ENCODE data around the gene CAMK2B. TPM values are rescaled to one million over a fixed set of nuclear protein-coding genes. Genes with fewer than 3 reads are reported as not detected.

The CAMK2B gene
- total RNA-seq, 1 experiment from 2014 or later = not detected

GRCh38 chr7:44251269-44251668 is 74.1 kb downstream of the CAMK2B start:
- intact Hi-C loops (cut with micrococcal nuclease; ENCODE audit: unreplicated experiment) = no loop called here
- TF ChIP-seq, protein P1, sequence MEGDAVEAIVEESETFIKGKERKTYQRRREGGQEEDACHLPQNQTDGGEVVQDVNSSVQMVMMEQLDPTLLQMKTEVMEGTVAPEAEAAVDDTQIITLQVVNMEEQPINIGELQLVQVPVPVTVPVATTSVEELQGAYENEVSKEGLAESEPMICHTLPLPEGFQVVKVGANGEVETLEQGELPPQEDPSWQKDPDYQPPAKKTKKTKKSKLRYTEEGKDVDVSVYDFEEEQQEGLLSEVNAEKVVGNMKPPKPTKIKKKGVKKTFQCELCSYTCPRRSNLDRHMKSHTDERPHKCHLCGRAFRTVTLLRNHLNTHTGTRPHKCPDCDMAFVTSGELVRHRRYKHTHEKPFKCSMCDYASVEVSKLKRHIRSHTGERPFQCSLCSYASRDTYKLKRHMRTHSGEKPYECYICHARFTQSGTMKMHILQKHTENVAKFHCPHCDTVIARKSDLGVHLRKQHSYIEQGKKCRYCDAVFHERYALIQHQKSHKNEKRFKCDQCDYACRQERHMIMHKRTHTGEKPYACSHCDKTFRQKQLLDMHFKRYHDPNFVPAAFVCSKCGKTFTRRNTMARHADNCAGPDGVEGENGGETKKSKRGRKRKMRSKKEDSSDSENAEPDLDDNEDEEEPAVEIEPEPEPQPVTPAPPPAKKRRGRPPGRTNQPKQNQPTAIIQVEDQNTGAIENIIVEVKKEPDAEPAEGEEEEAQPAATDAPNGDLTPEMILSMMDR (IDR thresholded peaks at IDR 0.05; ENCODE audit: unreplicated experiment) = no peak
- Mint-ChIP-seq H3K4me3 (ENCODE audit: low read depth, unreplicated experiment) (no peak overlapping the region), H3K36me3 (ENCODE audit: insufficient read depth, unreplicated experiment) (no peaks in the 10 kb centered on the region), H3K27me3 (ENCODE audit: unreplicated experiment) (peaks cover 56% of the 10 kb centered on the region), H3K4me1 (ENCODE audit: low read depth, unreplicated experiment) (peaks cover 5% of the 10 kb centered on the region), H3K27ac (ENCODE audit: unreplicated experiment) (no peak overlapping the region), H3K9me3 (ENCODE audit: low read depth, unreplicated experiment) (no peaks in the 10 kb centered on the region)
- no TSS peak for BruUV-seq (replicated peaks)
- CTCF ChIA-PET = no interaction called here
- no peak for DNase-seq

- no peak overlapping the region for H3K4me3 Mint-ChIP-seq (ENCODE audit: low read depth, unreplicated experiment)
- CTCF ChIA-PET = no interaction called here
- no TSS peak for BruUV-seq (replicated peaks)
Measured at GRCh38 chr7:44249639-44250234, 75.7 kb downstream of the CAMK2B start.

GRCh38 chr7:44247868-44248651 is 77.3 kb downstream of the CAMK2B start:
- H3K27me3 Mint-ChIP-seq (ENCODE audit: unreplicated experiment) = peaks cover 58% of the 10 kb centered on the region
- no peak for DNase-seq
- CTCF ChIA-PET = no interaction called here
- no peak overlapping the region for H3K27ac Mint-ChIP-seq (ENCODE audit: unreplicated experiment)
- no TSS peak for BruUV-seq (replicated peaks)
- TF ChIP-seq, protein P1 (IDR thresholded peaks at IDR 0.05; ENCODE audit: unreplicated experiment) = no peak
- H3K4me3 Mint-ChIP-seq (ENCODE audit: low read depth, unreplicated experiment) = no peak overlapping the region
- no peaks in the 10 kb centered on the region for H3K4me1 Mint-ChIP-seq (ENCODE audit: low read depth, unreplicated experiment)
- intact Hi-C loops (cut with micrococcal nuclease; ENCODE audit: unreplicated experiment) = loop anchor here (10.0 kb wide), 1 partner anchor 127 kb away; no protein-coding TSS in a partner anchor
- no peaks in the 10 kb centered on the region for H3K36me3 Mint-ChIP-seq (ENCODE audit: insufficient read depth, unreplicated experiment)
- no peaks in the 10 kb centered on the region for H3K9me3 Mint-ChIP-seq (ENCODE audit: low read depth, unreplicated experiment)

More at GRCh38 chr7:44249639-44250234, 75.7 kb downstream of the CAMK2B start:
- H3K4me1 Mint-ChIP-seq (ENCODE audit: low read depth, unreplicated experiment) = no peaks in the 10 kb centered on the region
- no peak for DNase-seq
- intact Hi-C loops (cut with micrococcal nuclease; ENCODE audit: unreplicated experiment) = loop anchor here (10.0 kb wide), 1 partner anchor 125 kb away; no protein-coding TSS in a partner anchor
- no peaks in the 10 kb centered on the region for H3K36me3 Mint-ChIP-seq (ENCODE audit: insufficient read depth, unreplicated experiment)
- peaks cover 59% of the 10 kb centered on the region for H3K27me3 Mint-ChIP-seq (ENCODE audit: unreplicated experiment)
- H3K27ac Mint-ChIP-seq (ENCODE audit: unreplicated experiment) = no peak overlapping the region
- no peaks in the 10 kb centered on the region for H3K9me3 Mint-ChIP-seq (ENCODE audit: low read depth, unreplicated experiment)
- TF ChIP-seq, protein P1 (IDR thresholded peaks at IDR 0.05; ENCODE audit: unreplicated experiment) = no peak

- no peak for DNase-seq
- Mint-ChIP-seq H3K27ac (ENCODE audit: unreplicated experiment) (no peak overlapping the region), H3K9me3 (ENCODE audit: low read depth, unreplicated experiment) (no peaks in the 10 kb centered on the region), H3K4me1 (ENCODE audit: low read depth, unreplicated experiment) (no peaks in the 10 kb centered on the region), H3K27me3 (ENCODE audit: unreplicated experiment) (peaks cover 50% of the 10 kb centered on the region), H3K36me3 (ENCODE audit: insufficient read depth, unreplicated experiment) (no peaks in the 10 kb centered on the region), H3K4me3 (ENCODE audit: low read depth, unreplicated experiment) (no peak overlapping the region)
- TF ChIP-seq, protein P1 (IDR thresholded peaks at IDR 0.05; ENCODE audit: unreplicated experiment) = no peak
- BruUV-seq (replicated peaks) = no TSS peak
- intact Hi-C loops (cut with micrococcal nuclease; ENCODE audit: unreplicated experiment) = loop anchor here (10.0 kb wide), 1 partner anchor 128 kb away; no protein-coding TSS in a partner anchor
- CTCF ChIA-PET = no interaction called here
Measured at GRCh38 chr7:44246396-44247113, 78.8 kb downstream of the CAMK2B start.

Data from Calu3 (cell line).